Stimulated activated naive CD8-positive, alpha-beta T cell treated with anti-CD3 and anti-CD28 coated beads, Interleukin-15, Interleukin-2, amounts not matched to agents 100 ng/mL and 50 ng/mL, for 24 hours (primary cell): ENCODE measurements around the gene TREH.
A peak's percentile ranks its signal among the peaks of the same experiment; 100 is the strongest.

Experiments used
- H3K27ac Mint-ChIP-seq: one replicate; pipeline ENCODE4 v1.8.0; 2021; ENCODE audit warnings: mild to moderate bottlenecking, mixed read lengths
- H3K27me3 Mint-ChIP-seq: one replicate; pipeline ENCODE4 v1.8.0; 2021; ENCODE audit warnings: mixed read lengths
- H3K36me3 Mint-ChIP-seq: one replicate; pipeline ENCODE4 v1.8.0; 2021; ENCODE audit warnings: low read depth, mixed read lengths
- H3K4me1 Mint-ChIP-seq: one replicate; pipeline ENCODE4 v1.8.0; 2021; ENCODE audit warnings: low read depth, mixed read lengths
- H3K4me3 Mint-ChIP-seq: one replicate; pipeline ENCODE4 v1.8.0; 2021; ENCODE audit warnings: mild to moderate bottlenecking, mixed read lengths
- H3K9me3 Mint-ChIP-seq: one replicate; pipeline ENCODE4 v1.8.0; 2021; ENCODE audit warnings: mixed read lengths

Gene TREH

GRCh38 chr11:118610225-118610772 lies 69.2 kb downstream of the TREH start:
- Mint-ChIP-seq H3K4me1 (peaks cover 22% of the 10 kb centered on the region), H3K36me3 (no peaks in the 10 kb centered on the region), H3K9me3 (no peaks in the 10 kb centered on the region), H3K27me3 (peaks cover 16% of the 10 kb centered on the region), H3K4me3 (peak overlapping the region; percentile 70), H3K27ac (peak overlapping the region; percentile 59)

GRCh38 chr11:118609380-118610224 lies 69.8 kb downstream of the TREH start:
- no peaks in the 10 kb centered on the region for H3K9me3 Mint-ChIP-seq
- peak overlapping the region; percentile 75 for H3K27ac Mint-ChIP-seq
- peak overlapping the region; percentile 73 for H3K4me3 Mint-ChIP-seq
- peaks cover 22% of the 10 kb centered on the region for H3K4me1 Mint-ChIP-seq
- H3K27me3 Mint-ChIP-seq = peaks cover 16% of the 10 kb centered on the region
- H3K36me3 Mint-ChIP-seq = no peaks in the 10 kb centered on the region

- peaks cover 12% of the 10 kb centered on the region for H3K27me3 Mint-ChIP-seq
- no peaks in the 10 kb centered on the region for H3K9me3 Mint-ChIP-seq
- H3K4me1 Mint-ChIP-seq = peaks cover 22% of the 10 kb centered on the region
- H3K27ac Mint-ChIP-seq = peak overlapping the region; percentile 75
- peak overlapping the region; percentile 73 for H3K4me3 Mint-ChIP-seq
- peaks cover 5% of the 10 kb centered on the region for H3K36me3 Mint-ChIP-seq
Observed at GRCh38 chr11:118608360-118609227, 70.9 kb downstream of the TREH start.

- Mint-ChIP-seq H3K27ac (peak within 1 kb of the TSS; percentile 75), H3K9me3 (no peaks in the 10 kb centered on the region), H3K27me3 (peaks cover 12% of the 10 kb centered on the region), H3K4me3 (peak within 1 kb of the TSS; percentile 73), H3K36me3 (peaks cover 9% of the 10 kb centered on the region), H3K4me1 (peaks cover 22% of the 10 kb centered on the region)
Observed at GRCh38 chr11:118607401-118608359, 71.8 kb downstream of the TREH start, which contains the start of gene PHLDB1. PHLDB1 (plus strand) TSS chr11:118607615; CDS start chr11:118613837, 6,222 bp downstream.
